ENCODE results near the gene HSPA13.

- TF ChIP-seq POLR2A (IDR thresholded peaks at IDR 0.05) (no peak), CTCF (IDR thresholded peaks at IDR 0.05) (no peak)
Measured at GRCh38 chr21:14388282-14388681, 5.3 kb upstream of the HSPA13 start.

Measured in right lobe of liver (tissue), 4 donors.